Measurements from ENCODE around the gene NMNAT2. TPM values are rescaled to one million over a fixed set of nuclear protein-coding genes. Genes with fewer than 3 reads are reported as not detected.

Gene NMNAT2
- total and polyA plus RNA-seq, 3 experiments from 2014 or later: not detected

- no peak overlapping the region for H3K4me3 ChIP-seq (ENCODE audit: low read length)
- no peaks in the 10 kb centered on the region for H3K36me3 ChIP-seq (ENCODE audit: insufficient read depth, low read length)
- no peaks in the 10 kb centered on the region for H3K27me3 ChIP-seq (ENCODE audit: insufficient read depth, low read length, poor library complexity, severe bottlenecking)
- Mint-ChIP-seq H3K27ac (no peak overlapping the region), H3K4me1 (no peaks in the 10 kb centered on the region), H3K36me3 (no peaks in the 10 kb centered on the region), H3K4me3 (no peak overlapping the region), H3K9me3 (no peaks in the 10 kb centered on the region), H3K27me3 (peaks cover 15 to 27% of the 10 kb centered on the region in 2 donors)
- no peaks in the 10 kb centered on the region for H3K9me3 ChIP-seq (ENCODE audit: low read length)
- no peaks in the 10 kb centered on the region for H3K4me1 ChIP-seq (ENCODE audit: insufficient read depth, low read length)
- no peak overlapping the region for H3K27ac ChIP-seq (ENCODE audit: low read depth, low read length)
- ChIA-PET CTCF (no interaction called here), POLR2A (no interaction called here)
- DNase-seq: no peak
Measured at GRCh38 chr1:183390561-183390960, 27.6 kb downstream of the NMNAT2 start.

- H3K4me1 Mint-ChIP-seq: no peaks in the 10 kb centered on the region
- Histone ChIP-seq H3K4me1 (ENCODE audit: insufficient read depth, low read length) (no peaks in the 10 kb centered on the region), H3K36me3 (ENCODE audit: insufficient read depth, low read length) (no peaks in the 10 kb centered on the region), H3K4me3 (ENCODE audit: low read length) (no peak overlapping the region), H3K27ac (ENCODE audit: low read depth, low read length) (no peak overlapping the region), H3K27me3 (ENCODE audit: insufficient read depth, low read length, poor library complexity, severe bottlenecking) (no peaks in the 10 kb centered on the region), H3K9me3 (ENCODE audit: low read length) (no peaks in the 10 kb centered on the region)
- peaks cover 9 to 10% of the 10 kb centered on the region in 2 donors for H3K27me3 Mint-ChIP-seq
- POLR2A ChIA-PET: no interaction called here
- DNase-seq: no peak
- no peaks in the 10 kb centered on the region for H3K36me3 Mint-ChIP-seq
- H3K4me3 Mint-ChIP-seq: no peak overlapping the region
- CTCF ChIA-PET: no interaction called here
- no peak overlapping the region for H3K27ac Mint-ChIP-seq
- H3K9me3 Mint-ChIP-seq: no peaks in the 10 kb centered on the region
Measured at GRCh38 chr1:183388735-183389134, 29.4 kb downstream of the NMNAT2 start.

GRCh38 chr1:183385340-183386144, 32.6 kb downstream of the NMNAT2 start:
- no peaks in the 10 kb centered on the region for H3K4me1 ChIP-seq (ENCODE audit: insufficient read depth, low read length)
- H3K27ac ChIP-seq (ENCODE audit: low read depth, low read length): no peak overlapping the region
- DNase-seq: no peak
- no peaks in the 10 kb centered on the region for H3K9me3 Mint-ChIP-seq
- no peaks in the 10 kb centered on the region for H3K9me3 ChIP-seq (ENCODE audit: low read length)
- H3K4me3 Mint-ChIP-seq: no peak overlapping the region
- no peaks in the 10 kb centered on the region for H3K4me1 Mint-ChIP-seq
- ChIA-PET POLR2A (no interaction called here), CTCF (no interaction called here)
- H3K4me3 ChIP-seq (ENCODE audit: low read length): no peak overlapping the region
- H3K27ac Mint-ChIP-seq: no peak overlapping the region
- no peaks in the 10 kb centered on the region for H3K27me3 ChIP-seq (ENCODE audit: insufficient read depth, low read length, poor library complexity, severe bottlenecking)
- no peaks in the 10 kb centered on the region for H3K36me3 Mint-ChIP-seq
- H3K36me3 ChIP-seq (ENCODE audit: insufficient read depth, low read length): no peaks in the 10 kb centered on the region
- H3K27me3 Mint-ChIP-seq: peaks cover 8 to 18% of the 10 kb centered on the region in 2 donors

GRCh38 chr1:183379951-183380350, 38.2 kb downstream of the NMNAT2 start:
- DNase-seq: no peak
- Histone ChIP-seq H3K4me1 (ENCODE audit: insufficient read depth, low read length) (no peaks in the 10 kb centered on the region), H3K36me3 (ENCODE audit: insufficient read depth, low read length) (no peaks in the 10 kb centered on the region), H3K9me3 (ENCODE audit: low read length) (no peaks in the 10 kb centered on the region), H3K4me3 (ENCODE audit: low read length) (no peak overlapping the region), H3K27ac (ENCODE audit: low read depth, low read length) (no peak overlapping the region), H3K27me3 (ENCODE audit: insufficient read depth, low read length, poor library complexity, severe bottlenecking) (no peaks in the 10 kb centered on the region)
- H3K27ac Mint-ChIP-seq: no peak overlapping the region
- no peaks in the 10 kb centered on the region for H3K36me3 Mint-ChIP-seq
- H3K9me3 Mint-ChIP-seq: no peaks in the 10 kb centered on the region
- CTCF ChIA-PET: no interaction called here
- POLR2A ChIA-PET: no interaction called here
- peaks cover 4 to 34% of the 10 kb centered on the region in 2 donors for H3K27me3 Mint-ChIP-seq
- H3K4me1 Mint-ChIP-seq: no peaks in the 10 kb centered on the region
- H3K4me3 Mint-ChIP-seq: no peak overlapping the region

- peaks cover 0 to 39% of the 10 kb centered on the region in 2 donors for H3K27me3 Mint-ChIP-seq
- H3K27me3 ChIP-seq (ENCODE audit: insufficient read depth, low read length, poor library complexity, severe bottlenecking): no peaks in the 10 kb centered on the region
- H3K36me3 ChIP-seq (ENCODE audit: insufficient read depth, low read length): no peaks in the 10 kb centered on the region
- ChIA-PET POLR2A (no interaction called here), CTCF (no interaction called here)
- no peaks in the 10 kb centered on the region for H3K9me3 ChIP-seq (ENCODE audit: low read length)
- no peak overlapping the region for H3K27ac Mint-ChIP-seq
- no peaks in the 10 kb centered on the region for H3K4me1 Mint-ChIP-seq
- no peak overlapping the region for H3K27ac ChIP-seq (ENCODE audit: low read depth, low read length)
- no peaks in the 10 kb centered on the region for H3K36me3 Mint-ChIP-seq
- no peak overlapping the region for H3K4me3 Mint-ChIP-seq
- no peak overlapping the region for H3K4me3 ChIP-seq (ENCODE audit: low read length)
- H3K4me1 ChIP-seq (ENCODE audit: insufficient read depth, low read length): no peaks in the 10 kb centered on the region
- H3K9me3 Mint-ChIP-seq: no peaks in the 10 kb centered on the region
- no peak for DNase-seq
Measured at GRCh38 chr1:183375381-183375780, 42.8 kb downstream of the NMNAT2 start.

- H3K27ac Mint-ChIP-seq: no peak overlapping the region
- H3K27me3 Mint-ChIP-seq: peaks cover 0 to 42% of the 10 kb centered on the region in 2 donors
- no peak overlapping the region for H3K4me3 Mint-ChIP-seq
- Histone ChIP-seq H3K27me3 (ENCODE audit: insufficient read depth, low read length, poor library complexity, severe bottlenecking) (no peaks in the 10 kb centered on the region), H3K36me3 (ENCODE audit: insufficient read depth, low read length) (no peaks in the 10 kb centered on the region), H3K27ac (ENCODE audit: low read depth, low read length) (no peak overlapping the region), H3K4me1 (ENCODE audit: insufficient read depth, low read length) (no peaks in the 10 kb centered on the region), H3K4me3 (ENCODE audit: low read length) (no peak overlapping the region), H3K9me3 (ENCODE audit: low read length) (no peaks in the 10 kb centered on the region)
- POLR2A ChIA-PET: no interaction called here
- CTCF ChIA-PET: no interaction called here
- no peaks in the 10 kb centered on the region for H3K9me3 Mint-ChIP-seq
- DNase-seq: no peak
- no peaks in the 10 kb centered on the region for H3K4me1 Mint-ChIP-seq
- H3K36me3 Mint-ChIP-seq: no peaks in the 10 kb centered on the region
Measured at GRCh38 chr1:183374825-183375224, 43.4 kb downstream of the NMNAT2 start.

- Mint-ChIP-seq H3K4me3 (no peak overlapping the region), H3K9me3 (no peaks in the 10 kb centered on the region), H3K4me1 (no peaks in the 10 kb centered on the region), H3K27me3 (peaks cover 0 to 52% of the 10 kb centered on the region in 2 donors), H3K27ac (no peak overlapping the region), H3K36me3 (no peaks in the 10 kb centered on the region)
- no peak for DNase-seq
- no peaks in the 10 kb centered on the region for H3K27me3 ChIP-seq (ENCODE audit: insufficient read depth, low read length, poor library complexity, severe bottlenecking)
- POLR2A ChIA-PET: no interaction called here
- H3K4me3 ChIP-seq (ENCODE audit: low read length): no peak overlapping the region
- H3K9me3 ChIP-seq (ENCODE audit: low read length): no peaks in the 10 kb centered on the region
- no peak overlapping the region for H3K27ac ChIP-seq (ENCODE audit: low read depth, low read length)
- no peaks in the 10 kb centered on the region for H3K36me3 ChIP-seq (ENCODE audit: insufficient read depth, low read length)
- CTCF ChIA-PET: no interaction called here
- H3K4me1 ChIP-seq (ENCODE audit: insufficient read depth, low read length): no peaks in the 10 kb centered on the region
Measured at GRCh38 chr1:183372586-183373230, 45.5 kb downstream of the NMNAT2 start.

GRCh38 chr1:183370399-183371058, 47.7 kb downstream of the NMNAT2 start:
- Histone ChIP-seq H3K4me1 (ENCODE audit: insufficient read depth, low read length) (no peaks in the 10 kb centered on the region), H3K4me3 (ENCODE audit: low read length) (no peak overlapping the region), H3K9me3 (ENCODE audit: low read length) (no peaks in the 10 kb centered on the region), H3K27ac (ENCODE audit: low read depth, low read length) (no peak overlapping the region), H3K27me3 (ENCODE audit: insufficient read depth, low read length, poor library complexity, severe bottlenecking) (peaks cover 3% of the 10 kb centered on the region), H3K36me3 (ENCODE audit: insufficient read depth, low read length) (no peaks in the 10 kb centered on the region)
- no peak for DNase-seq
- Mint-ChIP-seq H3K36me3 (no peaks in the 10 kb centered on the region), H3K27me3 (peaks cover 0 to 40% of the 10 kb centered on the region in 2 donors), H3K9me3 (no peaks in the 10 kb centered on the region), H3K4me3 (no peak overlapping the region), H3K4me1 (no peaks in the 10 kb centered on the region), H3K27ac (no peak overlapping the region)
- POLR2A ChIA-PET: no interaction called here
- CTCF ChIA-PET: no interaction called here

All from CD8-positive, alpha-beta memory T cell (primary cell).